Breast epithelium (tissue), 3 donors: Measurements from ENCODE around the gene RNF40.

Experiments used
- POLR2A ChIP-seq: fragments of 450-650 bp; IDR thresholded peaks from one replicate; pipeline ENCODE4 v1.6.1; 2016; ENCODE audit warnings: antibody characterized with exemption, mild to moderate bottlenecking, moderate library complexity
- POLR2AphosphoS5 ChIP-seq, 3 donors: sonication (generic); formaldehyde crosslinking; IDR thresholded peaks; one replicate each; pipeline ENCODE4 v1.6.1; 2017; ENCODE audit warnings: antibody characterized with exemption in 3 of 3
- TF ChIP-seq, protein P1 (sequence below), 3 donors: fragments of 450-650 bp; IDR thresholded peaks; one replicate each; pipeline ENCODE4 v1.5.1; 2016 to 2017; ENCODE audit warnings: antibody characterized with exemption in 3 of 3, mild to moderate bottlenecking in 3 of 3, moderate library complexity in 3 of 3

DNA sequence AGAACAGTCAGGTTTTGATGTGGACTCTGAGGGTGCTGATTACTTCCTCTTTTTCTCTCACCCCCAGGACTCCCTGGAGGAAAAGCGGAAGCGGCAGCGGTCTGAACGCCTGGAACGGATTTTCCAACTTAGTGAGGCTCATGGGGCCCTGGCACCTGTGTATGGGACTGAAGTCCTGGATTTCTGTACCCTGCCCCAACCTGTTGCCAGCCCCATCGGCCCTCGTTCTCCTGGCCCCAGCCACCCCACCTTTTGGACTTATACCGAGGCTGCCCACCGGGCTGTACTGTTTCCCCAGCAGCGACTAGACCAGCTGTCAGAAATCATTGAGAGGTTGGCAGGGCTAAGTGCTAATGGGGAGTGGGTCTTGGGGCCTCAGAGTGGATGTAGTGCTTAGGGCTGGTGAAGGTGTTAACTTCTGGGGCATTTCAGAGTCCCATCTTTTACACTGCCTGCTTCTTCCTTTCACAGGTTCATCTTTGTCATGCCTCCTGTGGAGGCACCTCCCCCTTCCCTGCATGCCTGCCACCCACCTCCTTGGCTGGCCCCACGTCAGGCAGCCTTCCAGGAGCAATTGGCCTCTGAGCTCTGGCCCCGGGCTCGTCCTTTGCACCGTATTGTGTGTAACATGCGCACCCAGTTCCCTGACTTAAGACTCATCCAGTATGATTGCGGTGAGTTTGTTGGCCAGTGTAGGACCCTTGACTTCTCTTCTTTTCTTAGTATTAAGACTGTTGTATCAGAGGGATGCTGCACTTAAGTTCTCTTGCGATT, 33.0 kb upstream of the RNF40 start:
- TF ChIP-seq, protein P1, sequence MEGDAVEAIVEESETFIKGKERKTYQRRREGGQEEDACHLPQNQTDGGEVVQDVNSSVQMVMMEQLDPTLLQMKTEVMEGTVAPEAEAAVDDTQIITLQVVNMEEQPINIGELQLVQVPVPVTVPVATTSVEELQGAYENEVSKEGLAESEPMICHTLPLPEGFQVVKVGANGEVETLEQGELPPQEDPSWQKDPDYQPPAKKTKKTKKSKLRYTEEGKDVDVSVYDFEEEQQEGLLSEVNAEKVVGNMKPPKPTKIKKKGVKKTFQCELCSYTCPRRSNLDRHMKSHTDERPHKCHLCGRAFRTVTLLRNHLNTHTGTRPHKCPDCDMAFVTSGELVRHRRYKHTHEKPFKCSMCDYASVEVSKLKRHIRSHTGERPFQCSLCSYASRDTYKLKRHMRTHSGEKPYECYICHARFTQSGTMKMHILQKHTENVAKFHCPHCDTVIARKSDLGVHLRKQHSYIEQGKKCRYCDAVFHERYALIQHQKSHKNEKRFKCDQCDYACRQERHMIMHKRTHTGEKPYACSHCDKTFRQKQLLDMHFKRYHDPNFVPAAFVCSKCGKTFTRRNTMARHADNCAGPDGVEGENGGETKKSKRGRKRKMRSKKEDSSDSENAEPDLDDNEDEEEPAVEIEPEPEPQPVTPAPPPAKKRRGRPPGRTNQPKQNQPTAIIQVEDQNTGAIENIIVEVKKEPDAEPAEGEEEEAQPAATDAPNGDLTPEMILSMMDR (IDR thresholded peaks at IDR 0.05), result no peak
- no peak for TF ChIP-seq POLR2AphosphoS5 (IDR thresholded peaks at IDR 0.05)
- no peak for TF ChIP-seq POLR2A
